ENCODE data around the gene SLC7A8.

DNA sequence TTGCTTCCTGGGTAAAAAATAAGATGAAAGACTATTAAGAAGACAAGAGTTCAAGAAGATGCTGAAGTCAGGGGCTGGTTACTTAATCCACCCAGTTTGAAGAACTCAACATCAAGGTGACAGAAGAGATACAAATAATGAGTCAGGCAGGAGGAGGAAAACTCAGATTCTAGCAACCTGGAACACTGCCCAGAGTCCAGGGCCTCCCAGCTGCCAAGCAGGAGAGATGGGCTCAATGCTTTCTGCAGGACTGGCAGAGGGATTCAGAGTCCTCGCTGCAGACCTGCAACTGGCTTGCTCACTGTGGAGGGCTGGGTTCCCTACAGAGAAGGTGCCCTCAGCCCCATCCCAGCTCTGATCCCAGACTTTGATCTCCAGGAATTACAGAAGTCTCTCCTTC is 35.8 kb downstream of the SLC7A8 start:
- TF ChIP-seq, protein P1, sequence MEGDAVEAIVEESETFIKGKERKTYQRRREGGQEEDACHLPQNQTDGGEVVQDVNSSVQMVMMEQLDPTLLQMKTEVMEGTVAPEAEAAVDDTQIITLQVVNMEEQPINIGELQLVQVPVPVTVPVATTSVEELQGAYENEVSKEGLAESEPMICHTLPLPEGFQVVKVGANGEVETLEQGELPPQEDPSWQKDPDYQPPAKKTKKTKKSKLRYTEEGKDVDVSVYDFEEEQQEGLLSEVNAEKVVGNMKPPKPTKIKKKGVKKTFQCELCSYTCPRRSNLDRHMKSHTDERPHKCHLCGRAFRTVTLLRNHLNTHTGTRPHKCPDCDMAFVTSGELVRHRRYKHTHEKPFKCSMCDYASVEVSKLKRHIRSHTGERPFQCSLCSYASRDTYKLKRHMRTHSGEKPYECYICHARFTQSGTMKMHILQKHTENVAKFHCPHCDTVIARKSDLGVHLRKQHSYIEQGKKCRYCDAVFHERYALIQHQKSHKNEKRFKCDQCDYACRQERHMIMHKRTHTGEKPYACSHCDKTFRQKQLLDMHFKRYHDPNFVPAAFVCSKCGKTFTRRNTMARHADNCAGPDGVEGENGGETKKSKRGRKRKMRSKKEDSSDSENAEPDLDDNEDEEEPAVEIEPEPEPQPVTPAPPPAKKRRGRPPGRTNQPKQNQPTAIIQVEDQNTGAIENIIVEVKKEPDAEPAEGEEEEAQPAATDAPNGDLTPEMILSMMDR (IDR thresholded peaks at IDR 0.05) = no peak
- no peak for TF ChIP-seq POLR2A (IDR thresholded peaks at IDR 0.05)

Data from adrenal gland (tissue), 5 donors.